Stimulated activated CD8-positive, alpha-beta memory T cell treated with anti-CD3 and anti-CD28 coated beads, Interleukin-15, amount 100 ng/mL, for 4 hours (primary cell): ENCODE measurements around the gene RXFP3.
"Not testable (repeated sequence)": the region's sequence is repeated elsewhere in the genome, so short reads cannot be mapped to it uniquely, and the experiment has no call there.

Experiments used
- DNase-seq, 2 donors: peaks; one replicate each; pipeline ENCODE4 v3.0.0-alpha.2; 2020; ENCODE audit warnings: low read depth in 2 of 2

Gene RXFP3

DNA sequence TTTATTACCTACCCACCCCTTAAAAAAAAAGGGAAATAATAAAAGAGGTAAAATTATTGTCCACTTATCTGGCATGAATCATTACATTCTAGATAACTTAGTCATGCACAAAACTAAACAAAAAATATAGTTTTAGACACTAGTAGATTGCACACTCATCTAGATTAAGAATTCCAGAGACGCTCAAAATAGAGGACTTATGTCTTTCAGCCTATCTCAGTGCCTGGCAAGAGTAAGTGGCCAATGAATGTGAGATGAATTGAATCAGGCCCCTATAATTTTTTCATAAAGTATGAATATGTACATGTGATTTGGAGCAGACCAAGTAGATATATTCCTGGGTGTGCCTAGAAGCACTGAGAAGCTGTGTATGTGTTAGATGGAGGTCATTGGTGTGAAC is 2.0 kb upstream of the RXFP3 start:
- DNase-seq: no peak

DNA sequence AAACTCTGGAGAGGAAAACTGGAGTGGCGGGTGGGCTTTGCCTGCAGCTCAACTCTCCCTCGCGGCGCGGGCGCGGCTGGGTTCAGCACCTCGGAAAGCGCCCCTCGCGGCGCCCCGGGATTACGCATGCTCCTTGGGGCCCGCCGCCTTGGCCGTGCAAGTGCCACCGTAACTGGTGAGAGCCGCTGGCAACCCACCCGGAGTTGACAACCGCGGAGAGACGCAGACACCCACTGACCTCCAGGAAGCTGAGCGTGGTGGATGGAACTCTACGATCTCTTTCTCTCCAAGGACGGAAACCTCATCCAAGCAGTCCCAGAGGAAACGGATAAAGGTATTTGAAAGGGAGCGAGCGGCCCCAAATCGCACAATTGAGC is 194 bp upstream of the RXFP3 start:
- no peak for DNase-seq

DNA sequence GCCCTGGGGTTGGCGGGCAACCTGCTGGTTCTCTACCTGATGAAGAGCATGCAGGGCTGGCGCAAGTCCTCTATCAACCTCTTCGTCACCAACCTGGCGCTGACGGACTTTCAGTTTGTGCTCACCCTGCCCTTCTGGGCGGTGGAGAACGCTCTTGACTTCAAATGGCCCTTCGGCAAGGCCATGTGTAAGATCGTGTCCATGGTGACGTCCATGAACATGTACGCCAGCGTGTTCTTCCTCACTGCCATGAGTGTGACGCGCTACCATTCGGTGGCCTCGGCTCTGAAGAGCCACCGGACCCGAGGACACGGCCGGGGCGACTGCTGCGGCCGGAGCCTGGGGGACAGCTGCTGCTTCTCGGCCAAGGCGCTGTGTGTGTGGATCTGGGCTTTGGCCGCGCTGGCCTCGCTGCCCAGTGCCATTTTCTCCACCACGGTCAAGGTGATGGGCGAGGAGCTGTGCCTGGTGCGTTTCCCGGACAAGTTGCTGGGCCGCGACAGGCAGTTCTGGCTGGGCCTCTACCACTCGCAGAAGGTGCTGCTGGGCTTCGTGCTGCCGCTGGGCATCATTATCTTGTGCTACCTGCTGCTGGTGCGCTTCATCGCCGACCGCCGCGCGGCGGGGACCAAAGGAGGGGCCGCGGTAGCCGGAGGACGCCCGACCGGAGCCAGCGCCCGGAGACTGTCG is 976 bp downstream of the RXFP3 start:
- no peak for DNase-seq

DNA sequence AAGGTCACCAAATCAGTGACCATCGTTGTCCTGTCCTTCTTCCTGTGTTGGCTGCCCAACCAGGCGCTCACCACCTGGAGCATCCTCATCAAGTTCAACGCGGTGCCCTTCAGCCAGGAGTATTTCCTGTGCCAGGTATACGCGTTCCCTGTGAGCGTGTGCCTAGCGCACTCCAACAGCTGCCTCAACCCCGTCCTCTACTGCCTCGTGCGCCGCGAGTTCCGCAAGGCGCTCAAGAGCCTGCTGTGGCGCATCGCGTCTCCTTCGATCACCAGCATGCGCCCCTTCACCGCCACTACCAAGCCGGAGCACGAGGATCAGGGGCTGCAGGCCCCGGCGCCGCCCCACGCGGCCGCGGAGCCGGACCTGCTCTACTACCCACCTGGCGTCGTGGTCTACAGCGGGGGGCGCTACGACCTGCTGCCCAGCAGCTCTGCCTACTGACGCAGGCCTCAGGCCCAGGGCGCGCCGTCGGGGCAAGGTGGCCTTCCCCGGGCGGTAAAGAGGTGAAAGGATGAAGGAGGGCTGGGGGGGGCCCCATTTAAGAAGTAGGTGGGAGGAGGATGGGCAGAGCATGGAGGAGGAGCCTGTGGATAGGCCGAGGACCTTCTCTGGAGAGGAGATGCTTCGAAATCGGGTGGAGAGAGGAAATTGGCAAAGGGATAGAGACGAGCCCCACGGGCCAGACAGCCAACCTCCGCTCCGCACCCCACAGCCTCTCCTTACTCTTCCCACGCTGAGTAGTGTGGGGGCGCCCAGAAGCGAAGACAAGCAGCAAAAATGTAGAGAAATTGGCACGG is 1.7 kb downstream of the RXFP3 start:
- DNase-seq: no peak

DNA sequence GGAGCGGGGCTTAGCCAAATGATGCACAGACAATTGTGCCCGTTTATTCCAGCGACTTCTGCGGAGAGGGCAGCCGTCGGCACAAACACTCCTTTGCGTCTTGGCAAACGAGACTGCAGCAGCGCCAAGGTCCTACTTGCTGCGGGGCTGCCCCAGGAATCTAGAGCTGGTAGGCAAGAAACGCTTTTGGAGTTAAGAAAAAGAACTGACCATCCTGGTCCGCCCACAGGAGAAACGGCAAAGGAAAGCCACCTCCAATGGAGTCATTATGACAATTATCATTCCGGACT is 2.3 kb downstream of the RXFP3 start:
- DNase-seq: no peak

DNA sequence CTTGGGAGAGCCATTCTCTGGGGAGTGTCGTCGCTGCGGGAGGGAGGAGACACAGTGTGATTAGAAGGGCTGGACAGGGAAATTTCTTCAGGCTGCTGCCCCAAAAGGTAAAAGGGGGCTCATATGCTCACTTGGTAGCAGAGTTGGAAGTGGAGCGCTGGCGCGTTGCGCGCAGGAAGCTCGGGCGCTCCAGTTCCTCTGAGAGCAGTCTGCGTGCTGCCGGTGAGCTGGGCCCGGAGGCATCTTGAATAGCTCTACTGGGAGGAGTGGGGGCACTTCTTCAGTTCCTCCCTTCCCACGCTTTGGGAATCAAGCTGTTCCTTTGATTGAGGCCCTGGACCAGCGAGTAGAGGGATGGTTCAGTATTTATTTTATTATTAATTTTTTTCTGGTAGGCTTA is 2.7 kb downstream of the RXFP3 start:
- no peak for DNase-seq

DNA sequence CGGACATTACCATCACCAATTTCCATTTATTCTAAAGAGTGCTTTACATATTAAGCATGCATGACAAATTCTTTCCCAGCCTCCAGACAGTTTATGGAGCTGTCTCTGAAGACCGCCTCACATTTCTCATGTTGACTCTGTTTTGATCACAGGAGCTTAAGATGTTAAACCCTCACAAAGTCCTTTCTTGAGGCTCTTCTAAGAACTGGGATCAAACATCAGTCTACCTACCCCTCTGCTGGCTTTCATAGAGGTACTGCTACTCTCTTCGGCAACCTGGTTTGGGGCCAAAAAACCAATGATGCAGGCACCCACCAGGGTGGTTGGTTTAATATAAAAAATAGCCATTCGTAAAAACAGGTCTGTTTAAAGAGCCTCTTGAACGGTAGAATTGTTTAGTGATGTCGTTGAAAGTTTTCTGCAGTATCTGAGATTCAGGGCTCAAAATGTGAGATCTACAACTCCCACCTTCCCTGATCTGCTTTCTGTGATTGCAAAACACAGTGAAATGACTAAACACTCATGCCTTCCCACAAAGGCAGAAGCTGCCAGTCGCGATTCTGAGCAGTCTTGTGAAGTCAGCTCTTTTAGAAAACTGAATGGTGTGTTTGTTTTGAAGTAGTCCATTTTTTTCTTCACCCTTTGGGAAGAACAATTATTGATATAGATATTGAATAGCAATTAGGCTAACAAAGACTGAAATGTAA is 3.5 kb downstream of the RXFP3 start:
- DNase-seq: no peak

DNA sequence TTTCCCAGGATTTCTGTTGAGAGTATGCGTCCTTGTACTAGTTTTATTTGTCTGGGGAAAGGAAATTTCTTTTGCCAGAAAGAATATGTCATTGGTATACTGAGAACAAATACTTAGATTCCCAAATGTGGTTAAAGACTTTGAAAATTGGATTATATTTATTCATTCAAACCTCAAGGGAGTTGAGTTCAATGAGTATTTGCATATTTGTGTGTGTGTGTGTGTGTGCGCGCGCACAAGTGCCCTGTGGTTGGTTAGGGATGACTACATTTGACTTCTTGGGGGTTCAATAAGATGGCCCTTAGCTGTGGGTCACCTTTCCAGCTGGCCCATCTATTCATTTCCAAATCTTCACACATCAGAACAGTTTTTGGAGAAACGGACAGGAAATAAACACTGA is 4.9 kb downstream of the RXFP3 start:
- no peak for DNase-seq

DNA sequence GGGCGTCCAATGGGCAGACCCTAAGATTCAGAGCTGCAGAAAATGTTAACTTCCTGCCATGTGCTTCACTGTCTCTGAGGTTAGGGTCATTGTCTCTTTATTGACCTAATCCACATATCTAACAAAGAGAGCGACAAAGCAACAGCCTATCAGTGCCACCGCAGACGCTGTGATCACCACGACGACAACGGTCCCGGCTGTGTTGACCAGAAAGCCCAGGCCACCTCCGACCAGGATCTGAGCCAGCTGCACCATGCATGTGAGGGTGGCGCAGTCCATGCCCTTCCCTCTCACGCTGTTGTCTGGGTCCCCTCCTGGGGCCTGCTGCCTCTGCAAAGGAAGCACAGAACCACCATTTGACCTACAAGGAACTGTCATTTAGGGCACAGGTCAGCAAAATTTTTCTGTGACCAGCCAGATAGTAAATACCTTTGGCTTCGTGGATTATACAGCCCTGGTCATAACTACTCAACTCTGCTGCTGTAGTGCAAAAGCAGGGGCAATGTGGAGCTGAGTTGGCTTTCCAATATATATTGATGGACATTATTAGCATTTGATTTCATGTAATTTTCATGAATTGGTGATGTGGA is 8.5 kb downstream of the RXFP3 start:
- DNase-seq: no peak

DNA sequence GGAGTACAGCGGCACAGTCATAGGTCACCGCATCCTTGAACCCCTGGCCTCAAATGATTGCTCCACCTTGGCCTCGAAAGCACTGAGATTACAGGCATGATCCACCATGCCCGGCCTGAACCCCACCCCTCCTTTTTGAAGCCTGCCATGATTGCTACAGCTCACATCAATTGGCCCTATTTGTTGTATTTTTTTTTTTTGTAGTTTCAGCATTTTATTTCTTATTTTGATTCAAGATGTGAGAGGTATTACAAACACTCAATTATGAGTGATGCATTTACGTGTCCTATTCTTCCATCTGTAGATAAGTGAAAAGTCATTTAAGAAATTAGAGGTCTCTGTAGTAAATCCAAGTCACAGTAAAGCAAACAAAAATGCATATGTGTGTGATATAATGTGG is 16.0 kb downstream of the RXFP3 start:
- DNase-seq: not testable (repeated sequence)

DNA sequence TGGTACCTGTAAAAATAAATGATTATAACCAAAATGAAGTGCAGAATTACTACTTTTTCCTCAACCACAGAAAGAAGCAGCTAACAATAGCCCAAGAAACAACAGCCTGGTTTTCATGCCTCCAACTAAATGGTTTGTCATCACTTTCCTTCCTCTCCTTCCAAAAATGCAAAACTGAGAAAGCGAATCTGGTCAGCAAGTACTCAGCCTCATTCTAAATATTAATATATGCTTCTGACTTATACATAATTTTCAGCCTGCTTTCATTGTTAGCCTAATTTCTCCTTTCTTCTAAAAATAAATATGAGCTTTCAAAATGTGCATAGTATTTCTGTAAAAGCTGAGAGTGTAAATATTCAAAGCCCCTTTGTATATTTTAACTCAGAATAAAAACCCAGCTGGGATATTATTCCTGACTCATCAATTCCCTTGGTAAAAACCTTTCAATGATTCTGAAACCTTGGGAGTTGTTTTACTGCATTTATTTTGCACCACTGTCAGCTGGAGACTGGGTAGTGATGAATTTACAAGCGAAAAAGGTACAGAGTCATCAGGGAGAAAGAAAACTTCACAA is 21.5 kb downstream of the RXFP3 start:
- DNase-seq: no peak

DNA sequence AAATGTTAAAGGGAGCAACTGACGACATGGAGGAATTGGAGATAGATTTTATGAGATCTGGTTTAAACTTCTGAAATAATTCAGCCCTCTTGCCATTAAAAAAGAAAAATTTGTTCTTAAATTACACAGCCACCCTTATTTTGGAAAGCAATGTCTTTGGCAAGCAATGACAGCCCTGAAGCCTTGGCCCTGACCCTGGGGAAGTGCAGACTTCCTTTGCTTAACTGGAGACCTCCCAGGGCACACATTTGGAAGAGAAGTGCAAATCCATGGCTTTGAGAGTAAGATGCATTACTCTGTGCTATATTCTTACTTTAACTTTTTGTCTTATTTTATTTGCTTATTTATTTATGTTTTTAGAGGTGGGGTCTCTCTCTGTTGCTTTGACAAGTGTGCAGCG is 22.0 kb downstream of the RXFP3 start:
- DNase-seq: no peak

DNA sequence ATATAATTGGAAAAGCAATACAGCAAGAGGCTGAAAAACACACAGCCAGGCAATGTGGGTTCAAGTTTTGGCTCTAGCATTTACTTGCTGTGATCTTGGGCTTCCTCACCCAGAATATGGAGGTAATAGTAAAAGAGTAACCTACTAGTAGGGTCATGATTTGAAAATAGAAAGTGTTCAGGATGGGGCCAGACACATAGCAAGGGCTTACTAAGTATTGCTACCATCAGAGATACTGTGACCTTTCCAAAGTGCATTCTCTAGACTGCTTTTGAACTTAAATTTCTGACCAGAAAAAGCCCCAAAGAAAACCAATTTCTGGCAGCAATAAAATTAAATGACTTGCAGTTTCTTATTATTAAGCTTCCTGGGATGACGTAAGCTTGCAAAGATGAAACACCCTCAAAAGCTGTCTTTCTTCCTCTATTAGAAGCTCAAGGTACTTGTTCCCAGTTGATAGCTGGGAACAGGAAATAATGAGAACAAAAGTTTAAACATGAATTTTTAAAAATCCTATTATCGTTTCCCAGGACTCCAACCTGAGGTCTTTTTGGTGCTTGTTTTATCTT is 28.0 kb downstream of the RXFP3 start:
- DNase-seq: no peak

DNA sequence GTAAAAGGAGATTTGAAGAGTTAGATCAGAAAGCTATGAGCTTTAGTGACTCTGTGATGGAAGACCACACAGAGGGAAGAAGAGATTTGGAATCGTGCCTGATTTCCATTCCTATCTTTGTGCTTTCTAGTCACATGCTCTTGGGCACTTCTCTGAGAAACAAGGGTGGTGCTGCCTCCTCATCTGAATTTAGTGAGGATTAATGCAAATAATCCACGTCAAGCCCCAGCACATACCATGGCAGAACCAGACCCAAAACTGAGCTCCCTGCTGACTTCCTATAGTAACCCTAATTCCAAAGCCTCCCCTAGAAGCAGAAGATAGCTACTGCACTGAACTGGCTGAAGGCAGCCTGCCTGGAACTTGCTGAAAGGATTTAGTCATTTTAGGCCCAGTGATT is 30.6 kb downstream of the RXFP3 start:
- no peak for DNase-seq

DNA sequence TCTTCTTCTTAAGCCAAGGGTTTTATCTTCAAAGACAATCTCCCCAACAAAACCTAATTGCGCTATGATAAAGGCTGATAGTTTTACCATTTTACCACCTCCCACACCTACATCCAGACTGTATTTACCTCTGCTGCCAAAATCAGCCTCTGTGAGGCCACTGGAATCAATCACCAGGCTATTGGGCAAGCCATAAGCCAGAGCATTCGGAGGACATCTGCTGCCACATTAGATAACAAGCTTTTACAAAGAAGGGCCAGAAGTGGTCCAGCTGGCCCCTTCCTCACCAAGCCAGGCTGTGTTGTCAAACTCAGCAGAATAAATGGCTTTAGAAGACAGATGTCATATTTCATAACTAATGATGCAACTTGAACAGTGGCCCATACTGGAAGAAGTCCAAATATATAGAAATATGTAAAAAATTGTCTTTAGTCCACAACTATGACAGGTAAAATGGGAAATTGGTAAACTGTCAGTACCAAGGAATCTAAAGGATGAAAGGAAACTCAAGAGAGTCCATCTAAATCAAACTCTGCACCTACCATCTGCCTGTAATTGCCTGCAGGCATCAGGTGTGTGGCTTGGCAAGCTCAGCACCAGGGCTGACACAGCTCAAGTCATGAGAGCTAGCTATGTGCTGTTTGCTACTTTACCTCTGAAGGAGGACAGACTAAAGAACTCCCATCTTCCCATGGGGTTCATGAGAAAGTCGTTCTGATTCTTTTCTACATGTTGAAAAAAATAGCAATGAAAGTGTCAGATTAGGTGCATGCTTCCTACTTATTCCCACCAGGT is 32.2 kb downstream of the RXFP3 start:
- DNase-seq: no peak

DNA sequence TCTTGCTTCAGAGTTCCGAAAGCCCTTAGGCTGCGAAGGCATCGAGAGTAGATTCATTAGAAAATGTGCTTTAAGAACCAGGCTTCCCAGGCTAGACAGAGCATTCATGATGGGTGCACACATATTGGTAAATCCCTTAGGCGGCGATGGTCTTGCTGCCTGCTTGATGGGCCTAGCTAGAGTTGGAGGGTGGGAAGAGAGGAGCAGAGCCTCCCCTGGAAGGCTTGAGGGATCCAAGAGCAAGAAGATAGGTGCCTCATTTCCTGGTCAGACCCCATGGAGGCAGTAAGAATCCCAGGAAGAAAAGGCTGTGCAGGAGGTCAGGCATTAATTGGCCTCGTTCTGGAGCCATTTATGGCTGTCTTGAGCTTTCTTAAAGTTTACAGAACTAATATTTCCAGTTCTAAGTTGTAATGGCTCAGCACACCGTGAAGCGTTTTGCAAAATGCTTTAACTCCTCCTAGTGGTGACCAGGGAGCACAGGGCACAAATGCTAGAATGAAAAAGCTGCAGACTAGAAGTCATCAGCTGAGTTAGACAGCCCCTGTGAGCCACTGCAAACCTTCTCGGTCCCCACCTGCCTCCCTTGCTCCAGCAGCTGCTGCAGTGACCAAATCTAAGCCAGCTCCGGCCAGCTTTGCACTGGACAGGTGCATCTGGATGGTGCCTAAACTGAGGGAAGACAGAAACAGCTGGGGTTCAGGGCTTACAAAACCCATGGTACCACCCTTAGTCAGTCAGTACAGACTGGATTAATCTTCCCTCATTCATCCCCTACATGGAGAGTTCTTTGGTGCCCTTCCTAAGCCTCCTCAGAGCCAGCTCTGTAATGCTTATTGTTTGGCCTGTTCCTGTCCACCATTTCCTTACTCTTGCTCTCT is 33.6 kb downstream of the RXFP3 start:
- DNase-seq: no peak

DNA sequence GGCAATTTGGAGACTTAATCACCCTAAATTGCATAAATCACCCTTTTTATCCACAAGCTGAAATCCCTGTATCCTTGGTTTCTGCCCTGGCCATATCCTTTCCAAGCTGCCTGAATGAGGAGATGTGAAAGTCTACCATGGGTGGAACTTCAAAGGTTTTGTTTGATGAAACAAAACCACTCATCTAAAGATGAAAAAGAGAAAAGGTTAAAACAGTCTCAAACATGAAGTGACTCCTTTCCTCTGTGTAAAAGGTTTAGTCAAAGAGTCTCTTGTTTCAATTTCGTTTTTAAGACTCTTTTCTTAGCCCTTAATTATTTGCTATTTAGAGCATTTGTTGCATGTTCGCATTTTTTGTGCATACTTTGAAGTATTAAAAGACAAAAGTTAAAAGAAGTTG is 37.1 kb downstream of the RXFP3 start:
- DNase-seq: no peak

DNA sequence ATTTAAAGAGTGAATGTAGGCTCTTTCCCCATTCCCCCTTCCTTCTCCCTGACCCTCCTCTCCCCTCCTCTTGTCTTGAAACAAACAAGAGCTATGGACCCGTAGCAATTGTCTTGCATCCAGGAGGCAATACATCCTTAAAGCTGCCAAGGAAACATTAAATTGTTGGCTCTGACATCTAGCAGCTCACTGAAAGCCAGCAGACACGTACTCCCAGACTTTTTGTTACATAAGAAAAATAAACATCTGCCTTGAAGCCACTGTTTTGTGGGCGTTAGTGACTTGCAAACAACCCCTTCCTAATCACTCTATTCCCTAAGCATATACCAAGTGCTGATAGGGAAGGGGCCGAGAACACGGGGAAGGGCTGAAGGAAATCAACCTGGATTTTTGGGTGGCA is 39.7 kb downstream of the RXFP3 start:
- DNase-seq: no peak

DNA sequence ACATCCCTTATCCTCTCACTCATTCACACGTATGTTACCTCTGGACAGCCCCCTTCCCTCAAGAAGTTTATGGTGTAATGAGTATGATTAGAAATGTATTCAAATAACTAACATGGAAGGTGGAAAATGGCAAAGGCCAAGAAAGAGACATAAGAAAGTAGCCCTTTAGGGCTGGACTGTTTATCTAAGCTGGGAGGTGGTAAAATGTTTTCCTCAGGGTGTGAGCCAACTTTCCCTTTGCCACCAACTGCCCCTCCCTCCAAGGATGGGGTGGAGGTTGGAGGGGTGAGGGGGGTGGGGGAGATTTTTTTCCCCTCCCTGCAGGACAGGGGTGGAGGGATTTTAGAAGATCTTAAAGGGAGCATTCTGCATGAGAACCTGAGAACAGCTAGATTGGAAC is 40.1 kb downstream of the RXFP3 start:
- no peak for DNase-seq

DNA sequence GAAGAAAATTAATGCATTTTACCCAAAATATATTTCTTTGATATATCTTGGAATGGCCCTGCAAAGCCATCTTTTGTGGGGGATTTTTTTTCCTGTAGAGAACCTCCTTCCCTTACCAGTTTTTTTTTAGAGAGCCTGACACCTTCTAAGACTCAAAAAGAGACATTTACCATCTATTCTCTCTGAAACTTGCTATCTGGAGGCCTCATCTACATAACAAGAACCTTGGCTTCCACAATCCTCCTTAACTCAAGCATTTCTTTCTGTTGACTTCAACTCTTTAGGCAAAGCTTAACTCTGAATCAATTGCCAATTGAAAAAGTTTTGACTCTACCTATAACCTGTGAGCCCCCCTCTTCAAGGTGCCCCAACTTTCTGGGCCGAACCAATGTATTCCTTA is 42.1 kb downstream of the RXFP3 start:
- DNase-seq: no peak
